Measurements from ENCODE around the gene IGF2BP2.

DNA sequence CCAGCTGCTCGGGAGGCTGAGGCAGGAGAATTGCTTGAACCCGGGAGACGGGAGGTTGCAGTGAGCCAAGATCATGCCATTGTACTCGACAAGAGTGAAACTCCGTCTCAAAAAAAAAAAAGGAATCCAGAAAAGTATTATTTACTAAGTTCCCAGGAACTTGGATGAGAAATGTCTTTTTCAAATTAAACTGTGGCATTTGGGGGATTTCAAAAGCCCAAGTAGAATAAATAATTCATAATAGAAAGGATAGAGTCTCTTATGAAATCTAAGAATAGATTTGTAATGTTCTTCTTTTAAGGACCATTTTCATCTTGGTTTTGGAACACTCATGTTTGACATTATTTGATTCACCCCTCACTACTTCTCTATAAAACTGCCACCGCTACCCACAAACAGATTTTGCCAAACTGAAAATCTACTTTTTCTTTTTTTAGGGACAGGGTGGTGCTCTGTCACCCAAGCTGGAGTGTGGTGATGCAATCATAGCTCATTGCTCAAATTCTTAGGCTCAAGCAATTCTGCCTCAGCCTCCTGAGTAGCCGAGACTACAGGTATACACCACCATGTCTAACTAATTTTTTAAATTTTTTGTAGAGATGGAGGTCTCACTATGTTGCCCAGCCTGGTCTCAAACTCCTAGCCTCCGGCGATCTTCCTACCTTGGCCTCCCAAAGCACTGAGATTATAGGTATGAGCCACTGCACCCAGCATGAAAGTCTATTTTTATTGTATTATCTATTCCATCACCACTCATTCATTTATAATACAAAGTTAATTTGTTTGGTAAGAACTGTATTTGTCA, 139.4 kb downstream of the IGF2BP2 start:
- no peak for TF ChIP-seq EZH2 (IDR thresholded peaks at IDR 0.05; ENCODE audit: borderline replicate concordance, low read depth, low read length, poor library complexity, severe bottlenecking)
- TF ChIP-seq CTCF (conservative IDR thresholded peaks at IDR 0.05; ENCODE audit: low read depth, low read length) = no peak

All from A673 (cell line).